ENCODE data around the gene CGNL1. TPM values are rescaled to one million over a fixed set of nuclear protein-coding genes. Genes with fewer than 3 reads are reported as not detected.

The CGNL1 gene
- total RNA-seq, 2 donors from 2014 or later: 82.6 to 98.0 TPM

DNA sequence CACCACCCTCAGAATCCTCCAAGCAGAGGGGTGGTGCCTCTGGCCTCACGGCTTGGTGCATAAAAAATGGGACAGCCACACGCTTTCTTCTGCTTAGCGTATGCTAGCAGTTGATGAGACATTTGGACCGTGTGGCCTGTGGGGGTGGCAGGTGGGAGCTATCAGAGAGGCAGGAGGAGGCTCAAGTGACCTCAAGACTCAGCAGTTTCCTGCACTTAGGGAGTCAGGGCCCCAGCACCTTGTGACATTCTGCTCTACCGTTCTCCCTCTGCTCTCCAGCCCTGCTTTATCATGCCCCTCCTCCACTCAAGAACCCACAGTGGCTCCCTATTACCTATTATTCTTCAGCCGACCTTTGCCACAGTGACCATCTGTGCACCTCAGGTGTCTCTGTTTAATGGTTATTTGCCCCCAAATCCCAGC is 41.0 kb upstream of the CGNL1 start:
- H3K36me3 Mint-ChIP-seq (ENCODE audit: low read depth): no peaks in the 10 kb centered on the region
- H3K36me3 ChIP-seq (ENCODE audit: control insufficient read depth, insufficient read depth, low read length): no peaks in the 10 kb centered on the region
- TF ChIP-seq, protein P1, sequence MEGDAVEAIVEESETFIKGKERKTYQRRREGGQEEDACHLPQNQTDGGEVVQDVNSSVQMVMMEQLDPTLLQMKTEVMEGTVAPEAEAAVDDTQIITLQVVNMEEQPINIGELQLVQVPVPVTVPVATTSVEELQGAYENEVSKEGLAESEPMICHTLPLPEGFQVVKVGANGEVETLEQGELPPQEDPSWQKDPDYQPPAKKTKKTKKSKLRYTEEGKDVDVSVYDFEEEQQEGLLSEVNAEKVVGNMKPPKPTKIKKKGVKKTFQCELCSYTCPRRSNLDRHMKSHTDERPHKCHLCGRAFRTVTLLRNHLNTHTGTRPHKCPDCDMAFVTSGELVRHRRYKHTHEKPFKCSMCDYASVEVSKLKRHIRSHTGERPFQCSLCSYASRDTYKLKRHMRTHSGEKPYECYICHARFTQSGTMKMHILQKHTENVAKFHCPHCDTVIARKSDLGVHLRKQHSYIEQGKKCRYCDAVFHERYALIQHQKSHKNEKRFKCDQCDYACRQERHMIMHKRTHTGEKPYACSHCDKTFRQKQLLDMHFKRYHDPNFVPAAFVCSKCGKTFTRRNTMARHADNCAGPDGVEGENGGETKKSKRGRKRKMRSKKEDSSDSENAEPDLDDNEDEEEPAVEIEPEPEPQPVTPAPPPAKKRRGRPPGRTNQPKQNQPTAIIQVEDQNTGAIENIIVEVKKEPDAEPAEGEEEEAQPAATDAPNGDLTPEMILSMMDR (conservative IDR thresholded peaks at IDR 0.05): no peak
- H3K4me3 Mint-ChIP-seq: no peak overlapping the region
- H3K9ac ChIP-seq (ENCODE audit: extremely low read depth, low read length, poor library complexity, severe bottlenecking): no peak overlapping the region
- no peaks in the 10 kb centered on the region for H3K9me3 ChIP-seq (ENCODE audit: control insufficient read depth, low read length)
- no peaks in the 10 kb centered on the region for H3K4me1 ChIP-seq (ENCODE audit: control insufficient read depth, insufficient read depth, low read length)
- no peaks in the 10 kb centered on the region for H3K27me3 Mint-ChIP-seq (ENCODE audit: insufficient read depth)
- peak overlapping the region; percentile 42 for H3K27ac Mint-ChIP-seq
- H3K9me3 Mint-ChIP-seq: no peaks in the 10 kb centered on the region
- no peak for DNase-seq
- peaks cover 8% of the 10 kb centered on the region for H3K4me1 Mint-ChIP-seq
- no peak overlapping the region for H3K4me3 ChIP-seq (ENCODE audit: low read length)
- H3K27me3 ChIP-seq (ENCODE audit: control insufficient read depth, insufficient read depth, low read length, poor library complexity, severe bottlenecking): no peaks in the 10 kb centered on the region
- WGBS, 2 experiments (ENCODE audit: insufficient coverage in 1 of 2, insufficient read length in 1 of 2): 91 to 100% methylated on average over 5 to 6 of the region's 6 CpGs
- no peak overlapping the region for H3K27ac ChIP-seq (ENCODE audit: low read depth, low read length)

DNA sequence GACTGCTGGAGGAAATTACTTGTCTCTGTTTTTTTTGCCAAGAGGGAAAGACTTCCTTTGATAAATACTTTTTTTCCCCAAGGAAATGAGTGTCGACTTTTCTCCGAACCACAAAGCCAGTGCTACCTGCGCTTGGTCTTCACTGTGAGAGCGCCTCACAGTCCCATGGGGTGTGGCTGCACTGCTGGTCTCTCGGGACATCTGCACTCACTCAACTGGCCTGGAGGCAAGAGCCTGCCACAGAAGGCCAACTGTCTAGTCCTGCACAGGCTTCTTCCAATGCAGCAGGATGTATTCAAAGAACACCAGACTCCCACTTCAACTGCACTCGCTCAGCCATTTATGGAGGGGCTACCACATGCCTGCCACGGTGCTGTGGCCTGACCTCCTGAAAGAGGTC is 40.6 kb upstream of the CGNL1 start:
- Histone ChIP-seq H3K27ac (ENCODE audit: low read depth, low read length) (no peak overlapping the region), H3K36me3 (ENCODE audit: control insufficient read depth, insufficient read depth, low read length) (no peaks in the 10 kb centered on the region), H3K4me1 (ENCODE audit: control insufficient read depth, insufficient read depth, low read length) (no peaks in the 10 kb centered on the region), H3K4me3 (ENCODE audit: low read length) (no peak overlapping the region), H3K9me3 (ENCODE audit: control insufficient read depth, low read length) (no peaks in the 10 kb centered on the region), H3K27me3 (ENCODE audit: control insufficient read depth, insufficient read depth, low read length, poor library complexity, severe bottlenecking) (no peaks in the 10 kb centered on the region), H3K9ac (ENCODE audit: extremely low read depth, low read length, poor library complexity, severe bottlenecking) (no peak overlapping the region)
- H3K27me3 Mint-ChIP-seq (ENCODE audit: insufficient read depth): no peaks in the 10 kb centered on the region
- TF ChIP-seq, protein P1 (conservative IDR thresholded peaks at IDR 0.05): no peak
- DNase-seq: no peak
- H3K4me3 Mint-ChIP-seq: no peak overlapping the region
- 83 to 87% methylated on average over 6 to 7 of the region's 7 CpGs for WGBS, 2 experiments (ENCODE audit: insufficient coverage in 1 of 2, insufficient read length in 1 of 2)
- peak overlapping the region; percentile 42 for H3K27ac Mint-ChIP-seq
- H3K36me3 Mint-ChIP-seq (ENCODE audit: low read depth): no peaks in the 10 kb centered on the region
- no peaks in the 10 kb centered on the region for H3K9me3 Mint-ChIP-seq
- peaks cover 8% of the 10 kb centered on the region for H3K4me1 Mint-ChIP-seq

DNA sequence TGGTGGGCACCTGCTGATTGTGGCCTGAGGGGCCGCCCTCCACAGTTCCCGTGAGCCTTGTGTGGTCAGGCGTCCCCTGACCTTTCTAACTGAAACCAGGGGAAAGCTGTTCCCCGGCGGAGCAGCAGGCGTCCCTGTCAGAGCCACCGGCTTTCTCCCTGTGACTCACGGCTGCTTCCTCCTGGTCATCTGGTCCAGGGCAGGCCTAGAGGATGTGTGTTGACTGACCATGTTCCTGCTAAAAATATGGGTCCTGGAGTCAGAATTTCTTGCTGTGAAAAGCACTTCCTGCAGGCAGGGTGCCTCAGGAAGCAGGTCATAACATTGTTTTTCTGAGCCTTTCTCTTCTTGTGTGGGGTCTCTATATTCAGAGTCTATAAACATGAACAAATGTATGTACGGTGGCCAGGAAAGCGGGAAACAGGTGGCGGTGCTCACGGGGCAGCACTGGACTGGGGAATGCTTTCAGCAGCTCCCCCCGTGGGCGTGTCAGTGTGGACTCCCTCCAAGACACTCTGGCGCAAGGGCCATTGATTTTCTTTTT is 38.4 kb upstream of the CGNL1 start:
- no peaks in the 10 kb centered on the region for H3K27me3 Mint-ChIP-seq (ENCODE audit: insufficient read depth)
- Histone ChIP-seq H3K27ac (ENCODE audit: low read depth, low read length) (no peak overlapping the region), H3K27me3 (ENCODE audit: control insufficient read depth, insufficient read depth, low read length, poor library complexity, severe bottlenecking) (no peaks in the 10 kb centered on the region), H3K36me3 (ENCODE audit: control insufficient read depth, insufficient read depth, low read length) (no peaks in the 10 kb centered on the region), H3K4me1 (ENCODE audit: control insufficient read depth, insufficient read depth, low read length) (no peaks in the 10 kb centered on the region), H3K9me3 (ENCODE audit: control insufficient read depth, low read length) (no peaks in the 10 kb centered on the region), H3K9ac (ENCODE audit: extremely low read depth, low read length, poor library complexity, severe bottlenecking) (no peak overlapping the region), H3K4me3 (ENCODE audit: low read length) (no peak overlapping the region)
- H3K27ac Mint-ChIP-seq: no peak overlapping the region
- WGBS, 2 experiments (ENCODE audit: insufficient coverage in 1 of 2, insufficient read length in 1 of 2): 89 to 90% methylated on average over 13 to 15 of the region's 15 CpGs
- DNase-seq: peak; percentile 62
- H3K4me3 Mint-ChIP-seq: no peak overlapping the region
- peaks cover 10% of the 10 kb centered on the region for H3K4me1 Mint-ChIP-seq
- H3K36me3 Mint-ChIP-seq (ENCODE audit: low read depth): no peaks in the 10 kb centered on the region
- TF ChIP-seq, protein P1 (conservative IDR thresholded peaks at IDR 0.05): peak; percentile 38
- H3K9me3 Mint-ChIP-seq: no peaks in the 10 kb centered on the region

Data from endodermal cell (in vitro differentiated cells).